IMR-90 (cell line): ENCODE measurements around the gene DMRT1. TPM values are rescaled to one million over a fixed set of nuclear protein-coding genes. Genes with fewer than 3 reads are reported as not detected.

Source experiments
- ATAC-seq: fragments of 200-7000 bp; cut with Tn5 transposase; 2 replicates; pipeline ENCODE4 v1.9.1; 2020; ENCODE audit warnings: low read depth, mild to moderate bottlenecking, moderate library complexity
- BruUV-seq: library from RNA; stranded (reverse); fragments of 400-500 nt; replicated peaks from 2 replicates; lab custom pipeline; 2021; lab: Mats Ljungman, UMichigan
- CTCF ChIA-PET: fragments of 300-600 bp; formaldehyde crosslinking; extraction: SDS; loops from one replicate; lab custom pipeline; 2021; ENCODE audit warnings: antibody characterized with exemption; lab: Yijun Ruan, JAX
- POLR2A ChIA-PET: fragments of 300-600 bp; sonication (Branson Sonifier 250); formaldehyde crosslinking; loops from one replicate; lab custom pipeline; 2022; ENCODE audit warnings: antibody characterized with exemption; ENCODE audit not compliant: unreplicated experiment; lab: Charles Lee
- DNase-seq: peaks from one replicate; pipeline ENCODE4 v3.0.0; 2013
- H2AFZ ChIP-seq: replicated peaks from 2 replicates; pipeline ENCODE3; 2013; ENCODE audit warnings: low read length, mild to moderate bottlenecking; ENCODE audit not compliant: poor library complexity
- H2AK5ac ChIP-seq: 2 replicates; pipeline ENCODE4 v1.6.1; 2013; ENCODE audit warnings: low read depth, low read length, inconsistent platforms
- H2AK9ac ChIP-seq: replicated peaks from 2 replicates; pipeline ENCODE3; 2013; ENCODE audit warnings: mild to moderate bottlenecking, low read depth, low read length, moderate library complexity; ENCODE audit not compliant: poor library complexity
- H2BK120ac ChIP-seq: 2 replicates; pipeline ENCODE4 v1.6.1; 2013; ENCODE audit warnings: low read depth, low read length, inconsistent platforms
- H2BK15ac ChIP-seq: 3 replicates; pipeline ENCODE4 v1.6.1; 2013; ENCODE audit warnings: low read depth, low read length, inconsistent platforms
- H2BK20ac ChIP-seq: 2 replicates; pipeline ENCODE4 v1.6.1; 2013; ENCODE audit warnings: low read depth, mild to moderate bottlenecking, inconsistent platforms, low read length, moderate library complexity
- H2BK5ac ChIP-seq: 2 replicates; pipeline ENCODE4 v1.6.1; 2013; ENCODE audit warnings: mild to moderate bottlenecking, low read depth, low read length, inconsistent platforms; ENCODE audit not compliant: poor library complexity, severe bottlenecking
- H3K14ac ChIP-seq: replicated peaks from 2 replicates; pipeline ENCODE4 v1.6.1; 2013; ENCODE audit warnings: low read depth, low read length, inconsistent platforms
- H3K18ac ChIP-seq: 2 replicates; pipeline ENCODE4 v1.6.1; 2013; ENCODE audit warnings: low read depth, low read length, control low read depth
- H3K23ac ChIP-seq: 2 replicates; pipeline ENCODE4 v1.6.1; 2013; ENCODE audit warnings: low read depth, low read length, inconsistent platforms
- H3K27ac ChIP-seq: 2 replicates; pipeline ENCODE4 v1.5.1; 2013; ENCODE audit warnings: mild to moderate bottlenecking, control low read depth, low read length; ENCODE audit not compliant: insufficient read depth
- H3K27me3 ChIP-seq: 2 replicates; pipeline ENCODE4 v1.6.1; 2013; ENCODE audit warnings: low read length; ENCODE audit not compliant: control insufficient read depth, insufficient read depth
- H3K36me3 ChIP-seq: 2 replicates; pipeline ENCODE4 v1.6.1; 2013; ENCODE audit warnings: low read length, mixed read lengths; ENCODE audit not compliant: control insufficient read depth, insufficient read depth
- H3K4ac ChIP-seq: 2 replicates; pipeline ENCODE4 v1.6.1; 2013; ENCODE audit warnings: low read depth, low read length, inconsistent platforms
- H3K4me1 ChIP-seq: 2 replicates; pipeline ENCODE4 v1.6.1; 2013; ENCODE audit warnings: low read length, mixed read lengths; ENCODE audit not compliant: control insufficient read depth, insufficient read depth
- H3K4me2 ChIP-seq: 2 replicates; pipeline ENCODE4 v1.6.1; 2013; ENCODE audit warnings: low read depth, mild to moderate bottlenecking, control low read depth, low read length, moderate library complexity
- H3K4me3 ChIP-seq: 2 replicates; pipeline ENCODE4 v1.5.1; 2013; ENCODE audit warnings: low read depth, mild to moderate bottlenecking, control low read depth, low read length, moderate library complexity; ENCODE audit not compliant: insufficient read depth
- H3K56ac ChIP-seq: 2 replicates; pipeline ENCODE4 v1.6.1; 2013; ENCODE audit warnings: low read length, inconsistent platforms; ENCODE audit not compliant: insufficient read depth; ENCODE audit errors: extremely low read depth
- H3K79me1 ChIP-seq, 2 experiments: 2 replicates each; pipeline ENCODE4 v1.6.1; 2013; ENCODE audit warnings: low read length in 2 of 2, inconsistent platforms in 1 of 2, low read depth in 1 of 2
- H3K9ac ChIP-seq: 2 replicates; pipeline ENCODE4 v1.6.1; 2013; ENCODE audit warnings: low read depth, low read length, control low read depth
- H3K9me1 ChIP-seq: 2 replicates; pipeline ENCODE4 v1.6.1; 2013; ENCODE audit warnings: low read length, inconsistent platforms; ENCODE audit not compliant: insufficient read depth
- H3K9me3 ChIP-seq: 2 replicates; pipeline ENCODE4 v1.6.1; 2013; ENCODE audit warnings: low read length; ENCODE audit not compliant: control insufficient read depth, insufficient read depth
- H4K20me1 ChIP-seq: 2 replicates; pipeline ENCODE4 v1.6.1; 2013; ENCODE audit warnings: low read length, inconsistent platforms; ENCODE audit not compliant: insufficient read depth
- H4K5ac ChIP-seq: 2 replicates; pipeline ENCODE4 v1.6.1; 2013; ENCODE audit warnings: mild to moderate bottlenecking, low read depth, low read length, control low read depth
- H4K8ac ChIP-seq, 2 experiments: 2 replicates each; pipeline ENCODE4 v1.6.1; 2013; ENCODE audit warnings: low read depth in 2 of 2, low read length in 2 of 2, control low read depth in 1 of 2, inconsistent platforms in 1 of 2
- H4K91ac ChIP-seq: 2 replicates; pipeline ENCODE4 v1.6.1; 2013; ENCODE audit warnings: low read depth, low read length, inconsistent platforms; ENCODE audit not compliant: insufficient read depth
- CEBPB ChIP-seq: IDR thresholded peaks from 2 replicates; pipeline ENCODE4 v1.6.1; 2012; ENCODE audit warnings: low read depth, low read length, improper control_type of control experiment
- CHD1 ChIP-seq: IDR thresholded peaks from 2 replicates; pipeline ENCODE4 v1.6.1; 2012; ENCODE audit warnings: low read depth, low read length, improper control_type of control experiment
- FOS ChIP-seq: fragments of 150-350 bp; IDR thresholded peaks from 2 replicates; pipeline ENCODE4 v1.6.1; 2016; ENCODE audit warnings: low read depth, low read length
- MAFK ChIP-seq: IDR thresholded peaks from 2 replicates; pipeline ENCODE4 v1.6.1; 2012; ENCODE audit warnings: low read depth, low read length, improper control_type of control experiment
- MAZ ChIP-seq: IDR thresholded peaks from 2 replicates; pipeline ENCODE4 v1.6.1; 2012; ENCODE audit warnings: low read depth, mild to moderate bottlenecking, low read length, improper control_type of control experiment, moderate library complexity, borderline replicate concordance
- POLR2A ChIP-seq: IDR thresholded peaks from 2 replicates; pipeline ENCODE4 v1.6.1; 2012; ENCODE audit warnings: mild to moderate bottlenecking, low read depth, low read length
- RAD21 ChIP-seq: IDR thresholded peaks from 2 replicates; pipeline ENCODE4 v1.6.1; 2012; ENCODE audit warnings: low read length, improper control_type of control experiment
- RCOR1 ChIP-seq: IDR thresholded peaks from 2 replicates; pipeline ENCODE4 v1.6.1; 2012; ENCODE audit warnings: mild to moderate bottlenecking, low read length, improper control_type of control experiment; ENCODE audit not compliant: insufficient replicate concordance
- SMC3 ChIP-seq: fragments of 150-350 bp; IDR thresholded peaks from 2 replicates; pipeline ENCODE4 v1.6.1; 2016; ENCODE audit warnings: low read depth, mild to moderate bottlenecking, antibody characterized with exemption, low read length, moderate library complexity
- WGBS, 2 experiments: methylation state at CpG; one replicate each; pipeline versions ENCODE4 v1.1.5 to v1.1.7; 2013; ENCODE audit warnings: missing lambda C conversion rate in 2 of 2; ENCODE audit not compliant: insufficient read length in 1 of 2; ENCODE audit errors: extremely low coverage in 2 of 2; 5-methylcytosine and 5-hydroxymethylcytosine counted together
- dilution Hi-C: fragments of 300-500 bp; cut with HindIII; formaldehyde crosslinking; loops from one replicate; pipeline ENCODE4 v1.14.3; 2018; ENCODE audit warnings: low sequenced_read_pairs; ENCODE audit not compliant: unreplicated experiment
- in situ Hi-C: fragments of 300-500 bp; cut with MboI; formaldehyde crosslinking; loops from 3 replicates; pipeline ENCODE4 v1.14.3; 2019; ENCODE audit warnings: low sequenced_read_pairs, inconsistent platforms, mixed read lengths
- intact Hi-C: fragments of 100-400 bp; cut with micrococcal nuclease; formaldehyde crosslinking; loops from 2 replicates; pipeline ENCODE4 v1.10.0; 2022
- polyA plus RNA-seq, 3 experiments: library from polyadenylated mRNA; depleted of rRNA; stranded (reverse); fragments of >200 nt; gene quantifications; 2 replicates each; pipeline ENCODE4 v1.2.3, GENCODE V29; 2012; ENCODE audit warnings: low replicate concordance in 1 of 3
- total RNA-seq: library from RNA; depleted of rRNA; stranded (reverse); fragments of >200 nt; gene quantifications from 2 replicates; pipeline ENCODE4 v1.2.3, GENCODE V29; 2012
- TF ChIP-seq, protein P1 (sequence below): fragments of 150-350 bp; IDR thresholded peaks from 2 replicates; pipeline ENCODE4 v1.6.1; 2016; ENCODE audit warnings: low read depth, mild to moderate bottlenecking, low read length, moderate library complexity, borderline replicate concordance
- TF ChIP-seq, protein P2 (sequence below): conservative IDR thresholded peaks from 2 replicates; pipeline ENCODE4 v1.5.1; 2012; ENCODE audit warnings: mild to moderate bottlenecking, low read depth, low read length, improper control_type of control experiment

DMRT1 gene
- total and polyA plus RNA-seq, 2 of the 4 experiments (the other 2 are of a cell fraction) = not detected

DNA sequence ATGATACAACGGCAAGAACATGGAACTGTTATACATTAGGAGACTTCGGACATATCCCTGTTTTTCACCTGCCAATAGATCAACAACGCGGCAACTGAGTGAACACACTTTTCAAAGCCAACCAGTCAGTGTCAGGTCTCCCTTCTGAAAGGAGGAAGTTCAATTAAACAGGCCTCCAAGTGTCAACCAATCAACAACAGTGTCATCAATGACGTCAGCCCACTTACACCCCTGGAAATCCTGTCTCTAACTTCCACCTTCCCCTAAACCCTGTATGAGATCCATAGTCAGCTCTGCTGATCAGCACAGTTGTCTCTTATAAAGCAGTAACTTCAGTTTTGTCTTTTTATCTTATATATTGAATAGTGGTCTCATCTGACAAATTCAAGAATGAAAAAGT, 171.5 kb downstream of the DMRT1 start:
- intact Hi-C loops (no loop called here), in situ Hi-C loops (no loop called here), dilution Hi-C loops (no loop called here)
- Histone ChIP-seq H2AK5ac (no peak overlapping the region), H2BK5ac (no peak overlapping the region), H3K4me1 (no peaks in the 10 kb centered on the region), H4K91ac (no peak overlapping the region), H2BK120ac (no peak overlapping the region), H3K4me2 (no peak overlapping the region), H3K23ac (no peak overlapping the region), H3K18ac (no peak overlapping the region), H4K20me1 (no peaks in the 10 kb centered on the region), H2AK9ac (no peak overlapping the region), H2BK20ac (no peak overlapping the region), H4K5ac (no peak overlapping the region), H3K9ac (no peak overlapping the region), H3K27ac (no peak overlapping the region), H3K14ac (no peak overlapping the region), H3K56ac (no peak overlapping the region), H2BK15ac (no peak overlapping the region), H3K4me3 (no peak overlapping the region), H3K79me1 (no peaks in the 10 kb centered on the region), H4K8ac (no peak overlapping the region), H3K9me3 (no peaks in the 10 kb centered on the region), H3K9me1 (no peaks in the 10 kb centered on the region), H2AFZ (no peak overlapping the region), H3K4ac (no peak overlapping the region), H3K27me3 (no peaks in the 10 kb centered on the region), H3K36me3 (no peaks in the 10 kb centered on the region)
- ChIA-PET CTCF (no interaction called here), POLR2A (no interaction called here)
- ATAC-seq (no peak), DNase-seq (no peak)
- TF ChIP-seq, protein P1, sequence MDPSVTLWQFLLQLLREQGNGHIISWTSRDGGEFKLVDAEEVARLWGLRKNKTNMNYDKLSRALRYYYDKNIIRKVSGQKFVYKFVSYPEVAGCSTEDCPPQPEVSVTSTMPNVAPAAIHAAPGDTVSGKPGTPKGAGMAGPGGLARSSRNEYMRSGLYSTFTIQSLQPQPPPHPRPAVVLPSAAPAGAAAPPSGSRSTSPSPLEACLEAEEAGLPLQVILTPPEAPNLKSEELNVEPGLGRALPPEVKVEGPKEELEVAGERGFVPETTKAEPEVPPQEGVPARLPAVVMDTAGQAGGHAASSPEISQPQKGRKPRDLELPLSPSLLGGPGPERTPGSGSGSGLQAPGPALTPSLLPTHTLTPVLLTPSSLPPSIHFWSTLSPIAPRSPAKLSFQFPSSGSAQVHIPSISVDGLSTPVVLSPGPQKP = no peak
- TF ChIP-seq, protein P2, sequence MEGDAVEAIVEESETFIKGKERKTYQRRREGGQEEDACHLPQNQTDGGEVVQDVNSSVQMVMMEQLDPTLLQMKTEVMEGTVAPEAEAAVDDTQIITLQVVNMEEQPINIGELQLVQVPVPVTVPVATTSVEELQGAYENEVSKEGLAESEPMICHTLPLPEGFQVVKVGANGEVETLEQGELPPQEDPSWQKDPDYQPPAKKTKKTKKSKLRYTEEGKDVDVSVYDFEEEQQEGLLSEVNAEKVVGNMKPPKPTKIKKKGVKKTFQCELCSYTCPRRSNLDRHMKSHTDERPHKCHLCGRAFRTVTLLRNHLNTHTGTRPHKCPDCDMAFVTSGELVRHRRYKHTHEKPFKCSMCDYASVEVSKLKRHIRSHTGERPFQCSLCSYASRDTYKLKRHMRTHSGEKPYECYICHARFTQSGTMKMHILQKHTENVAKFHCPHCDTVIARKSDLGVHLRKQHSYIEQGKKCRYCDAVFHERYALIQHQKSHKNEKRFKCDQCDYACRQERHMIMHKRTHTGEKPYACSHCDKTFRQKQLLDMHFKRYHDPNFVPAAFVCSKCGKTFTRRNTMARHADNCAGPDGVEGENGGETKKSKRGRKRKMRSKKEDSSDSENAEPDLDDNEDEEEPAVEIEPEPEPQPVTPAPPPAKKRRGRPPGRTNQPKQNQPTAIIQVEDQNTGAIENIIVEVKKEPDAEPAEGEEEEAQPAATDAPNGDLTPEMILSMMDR = no peak
- TF ChIP-seq FOS (no peak), RCOR1 (no peak), POLR2A (no peak), CHD1 (no peak), CEBPB (no peak), SMC3 (no peak), MAZ (no peak), MAFK (no peak), RAD21 (no peak)
- no CpG with 5 or more reads among the region's 5 CpGs for WGBS, 2 experiments
- no TSS peak for BruUV-seq
